CD14-positive monocyte (primary cell): Measurements from ENCODE around the gene FADS1. TPM values are rescaled to one million over a fixed set of nuclear protein-coding genes. Genes with fewer than 3 reads are reported as not detected.

Experiments
- DNase-seq, 3 donors: peaks; one replicate each; pipeline ENCODE4 v3.0.0-alpha.2; 2011 to 2022
- H2AFZ ChIP-seq: 2 replicates; pipeline ENCODE4 v1.6.0; 2012; ENCODE audit warnings: mild to moderate bottlenecking, low read depth, low read length, inconsistent platforms; ENCODE audit not compliant: insufficient read depth, poor library complexity, severe bottlenecking
- H3K27ac ChIP-seq, 2 donors: 1 replicate in 1 of 2; 2 replicates in 1 of 2; pipeline ENCODE4 v1.5.1; 2012 to 2013; ENCODE audit warnings: low read length in 2 of 2, control low read depth in 1 of 2, inconsistent platforms in 1 of 2, low read depth in 1 of 2, mild to moderate bottlenecking in 1 of 2
- H3K27me3 ChIP-seq, 2 donors: one replicate each; pipeline versions ENCODE4 v1.6.0 to v1.6.1; 2011 to 2013; ENCODE audit warnings: low read length in 2 of 2; ENCODE audit not compliant: control insufficient read depth in 2 of 2, insufficient read depth in 2 of 2
- H3K36me3 ChIP-seq, 2 donors: replicated peaks in 1 of 2; 1 replicate in 1 of 2; 2 replicates in 1 of 2; pipeline versions ENCODE4 v1.5.1 to v1.6.1; 2012 to 2013; ENCODE audit warnings: low read length in 2 of 2, control low read depth in 1 of 2, inconsistent platforms in 1 of 2, mild to moderate bottlenecking in 1 of 2; ENCODE audit not compliant: insufficient read depth in 2 of 2, control insufficient read depth in 1 of 2
- H3K4me1 ChIP-seq, 2 donors: 1 replicate in 1 of 2; 2 replicates in 1 of 2; pipeline versions ENCODE4 v1.5.1 to v1.6.1; 2012 to 2013; ENCODE audit warnings: low read length in 2 of 2, control low read depth in 1 of 2, inconsistent platforms in 1 of 2, mild to moderate bottlenecking in 1 of 2, moderate library complexity in 1 of 2; ENCODE audit not compliant: insufficient read depth in 2 of 2, control insufficient read depth in 1 of 2
- H3K4me2 ChIP-seq: replicated peaks from 2 replicates; pipeline ENCODE3; 2012; ENCODE audit warnings: low read length, moderate library complexity, mild to moderate bottlenecking; ENCODE audit not compliant: poor library complexity, severe bottlenecking; ENCODE audit errors: extremely low read depth
- H3K4me3 ChIP-seq, 3 experiments: fragments of 200-600 bp in 1 of 3; sonication (generic) in 1 of 3; replicated peaks in 1 of 3; 1 replicate in 2 of 3; 2 replicates in 1 of 3; pipeline ENCODE4 v1.5.1; 2011 to 2013; ENCODE audit warnings: low read length in 3 of 3, mild to moderate bottlenecking in 3 of 3, control low read depth in 2 of 3, low read depth in 2 of 3, inconsistent platforms in 1 of 3, moderate library complexity in 1 of 3
- H3K79me2 ChIP-seq: 2 replicates; pipeline ENCODE4 v1.6.0; 2012; ENCODE audit warnings: mild to moderate bottlenecking, control low read depth, inconsistent platforms, low read length, moderate library complexity; ENCODE audit not compliant: insufficient read depth
- H3K9ac ChIP-seq: 2 replicates; pipeline ENCODE4 v1.6.0; 2017; ENCODE audit warnings: low read length, mild to moderate bottlenecking; ENCODE audit not compliant: insufficient read depth, poor library complexity, severe bottlenecking
- H3K9me3 ChIP-seq, 2 donors: replicated peaks in 1 of 2; 1 replicate in 1 of 2; 2 replicates in 1 of 2; pipeline versions ENCODE4 v1.5.1 to v1.6.1; 2012 to 2013; ENCODE audit warnings: low read length in 2 of 2, control low read depth in 1 of 2; ENCODE audit not compliant: control insufficient read depth in 1 of 2, insufficient read depth in 1 of 2
- H4K20me1 ChIP-seq: 2 replicates; pipeline ENCODE4 v1.6.0; 2012; ENCODE audit warnings: mild to moderate bottlenecking, low read length, control low read depth, moderate library complexity; ENCODE audit not compliant: insufficient read depth
- H3K27ac Mint-ChIP-seq, 7 donors: one replicate each; pipeline ENCODE4 v1.8.0; 2020; ENCODE audit warnings: mild to moderate bottlenecking in 7 of 7, mixed read lengths in 7 of 7, moderate library complexity in 6 of 7, inconsistent platforms in 2 of 7
- H3K27me3 Mint-ChIP-seq, 3 donors: one replicate each; pipeline ENCODE4 v1.8.0; 2021 to 2022; ENCODE audit warnings: low read depth in 3 of 3, mild to moderate bottlenecking in 3 of 3, mixed read lengths in 3 of 3, moderate library complexity in 3 of 3, inconsistent platforms in 1 of 3
- H3K36me3 Mint-ChIP-seq, 2 donors: one replicate each; pipeline ENCODE4 v1.8.0; 2020; ENCODE audit warnings: mixed read lengths in 2 of 2, inconsistent platforms in 1 of 2, mild to moderate bottlenecking in 1 of 2
- H3K4me1 Mint-ChIP-seq: one replicate; pipeline ENCODE4 v1.8.0; 2020; ENCODE audit warnings: mild to moderate bottlenecking, mixed read lengths
- H3K4me3 Mint-ChIP-seq, 2 donors: one replicate each; pipeline ENCODE4 v1.8.0; 2020; ENCODE audit warnings: mild to moderate bottlenecking in 2 of 2, mixed read lengths in 2 of 2, moderate library complexity in 1 of 2
- H3K9me3 Mint-ChIP-seq, 7 donors: one replicate each; pipeline ENCODE4 v1.8.0; 2020 to 2022; ENCODE audit warnings: mixed read lengths in 7 of 7, mild to moderate bottlenecking in 6 of 7, moderate library complexity in 6 of 7, inconsistent platforms in 2 of 7
- CTCF ChIP-seq: fragments of 200-600 bp; IDR thresholded peaks from one replicate; pipeline ENCODE4 v1.8.0; 2022; ENCODE audit warnings: antibody characterized with exemption, mild to moderate bottlenecking
- WGBS: methylation state at CpG from one replicate; pipeline ENCODE4 v1.1.5; 2013; ENCODE audit warnings: missing lambda C conversion rate; ENCODE audit not compliant: insufficient coverage; 5-methylcytosine and 5-hydroxymethylcytosine counted together
- intact Hi-C, 2 donors: fragments of 100-400 bp; cut with micrococcal nuclease; formaldehyde crosslinking; loops; one replicate each; pipeline versions ENCODE4 v1.15.0 to v1.15.1; 2023
- polyA plus RNA-seq, 3 donors: library from polyadenylated mRNA; depleted of rRNA in 1 of 3; unstranded in 2 of 3; stranded (reverse) in 1 of 3; fragments of 300-500 nt in 2 of 3; fragments of >200 nt in 1 of 3; fragmentation: Illumina TruSeq in 2 of 3; gene quantifications; 1 replicate in 2 of 3; 2 replicates in 1 of 3; pipeline ENCODE4 v1.2.3, GENCODE V29; 2012 to 2021

The FADS1 gene
- polyA plus RNA-seq, 3 donors, result 10.6 to 31.8 (median 29.2) TPM

- H3K27ac Mint-ChIP-seq, result peak overlapping the region in 2 of 7 donors; percentile 18 to 41
- intact Hi-C loops, result no loop called here
- DNase-seq, result no peak
- H3K27me3 Mint-ChIP-seq, result peaks cover 14 to 26% (median 18%) of the 10 kb centered on the region in 3 donors
- Histone ChIP-seq H3K9ac (no peak overlapping the region), H3K36me3 (peaks cover 6 to 17% of the 10 kb centered on the region in 2 donors), H3K9me3 (no peaks in the 10 kb centered on the region), H3K4me1 (peaks cover 10 to 15% of the 10 kb centered on the region in 2 donors), H2AFZ (no peak overlapping the region), H3K79me2 (no peaks in the 10 kb centered on the region), H3K27ac (no peak overlapping the region), H3K4me3 (no peak overlapping the region), H3K4me2 (no peak overlapping the region), H4K20me1 (no peaks in the 10 kb centered on the region), H3K27me3 (peaks cover 0 to 8% of the 10 kb centered on the region in 2 donors)
- no peak for TF ChIP-seq CTCF
- 93% methylated on average over 8 of the region's 9 CpGs for WGBS
- peaks cover 20 to 29% of the 10 kb centered on the region in 2 donors for H3K36me3 Mint-ChIP-seq
- peaks cover 0 to 3% (median 0%) of the 10 kb centered on the region in 7 donors for H3K9me3 Mint-ChIP-seq
- H3K4me1 Mint-ChIP-seq, result peaks cover 13% of the 10 kb centered on the region
- H3K4me3 Mint-ChIP-seq, result no peak overlapping the region
Observed at GRCh38 chr11:61780581-61781162, 36.1 kb downstream of the FADS1 start.

DNA sequence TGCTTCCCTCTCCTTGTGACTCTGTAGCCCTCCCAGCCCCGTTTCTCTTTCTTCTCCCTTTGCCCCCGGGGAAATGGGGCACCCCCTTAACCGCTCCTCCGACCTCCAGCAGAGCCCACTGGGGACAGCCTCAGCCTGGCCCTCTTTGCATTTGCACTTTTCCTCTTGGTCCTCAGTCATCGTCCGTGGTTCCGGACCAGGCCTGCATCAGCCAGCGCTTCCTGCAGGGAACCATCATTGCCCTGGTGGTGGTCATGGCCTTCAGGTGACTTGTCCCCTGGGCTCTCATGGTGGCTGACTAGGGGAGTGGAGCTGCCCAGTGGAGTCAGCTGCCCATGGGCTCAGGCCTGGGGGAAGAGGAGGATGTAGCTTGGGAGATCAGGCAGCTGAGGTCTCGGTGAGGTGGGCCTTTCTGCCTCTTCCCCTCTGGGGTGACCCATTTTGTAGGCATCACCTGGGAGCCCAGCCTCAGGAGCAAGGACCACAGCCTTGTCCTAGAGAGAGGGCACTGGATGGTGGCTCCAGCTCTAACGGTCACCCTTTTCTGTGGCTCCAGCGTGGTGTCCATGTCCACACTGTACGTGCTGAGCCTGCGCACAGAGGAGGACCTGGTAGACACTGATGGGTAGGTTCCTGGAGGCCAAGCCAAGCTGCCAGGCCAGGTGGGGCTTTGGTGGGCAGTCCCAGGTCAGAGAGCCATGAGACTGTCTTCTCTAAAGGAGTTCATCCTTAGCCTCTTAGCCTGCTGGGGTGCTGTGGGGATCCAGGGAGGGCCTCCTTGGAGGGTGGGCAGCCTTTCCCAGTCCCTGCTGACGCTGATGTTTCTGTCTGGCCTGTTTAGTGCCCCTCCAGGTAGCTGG, 36.9 kb downstream of the FADS1 start:
- peaks cover 17 to 29% (median 20%) of the 10 kb centered on the region in 3 donors for H3K27me3 Mint-ChIP-seq
- no peak overlapping the region for H3K27ac Mint-ChIP-seq
- no peak for TF ChIP-seq CTCF
- peaks cover 13% of the 10 kb centered on the region for H3K4me1 Mint-ChIP-seq
- H3K9me3 Mint-ChIP-seq, result peaks cover 0 to 3% (median 0%) of the 10 kb centered on the region in 7 donors
- no peak overlapping the region for H2AFZ ChIP-seq
- WGBS, result 91% methylated on average over 14 of the region's 14 CpGs
- peaks cover 12 to 21% of the 10 kb centered on the region in 2 donors for H3K36me3 Mint-ChIP-seq
- no peak for DNase-seq
- intact Hi-C loops, result no loop called here
- no peak overlapping the region for H3K4me3 ChIP-seq
- no peaks in the 10 kb centered on the region for H3K9me3 ChIP-seq
- H3K4me3 Mint-ChIP-seq, result no peak overlapping the region
- peaks cover 3 to 9% of the 10 kb centered on the region in 2 donors for H3K36me3 ChIP-seq
- peaks cover 10 to 15% of the 10 kb centered on the region in 2 donors for H3K4me1 ChIP-seq
- no peaks in the 10 kb centered on the region for H4K20me1 ChIP-seq
- peaks cover 0 to 8% of the 10 kb centered on the region in 2 donors for H3K27me3 ChIP-seq
- no peak overlapping the region for H3K9ac ChIP-seq
- no peak overlapping the region for H3K27ac ChIP-seq
- H3K4me2 ChIP-seq, result no peak overlapping the region
- H3K79me2 ChIP-seq, result no peaks in the 10 kb centered on the region
